Measurements from ENCODE around the gene AFF1. TPM values are rescaled to one million over a fixed set of nuclear protein-coding genes. Genes with fewer than 3 reads are reported as not detected.

AFF1 gene
- polyA plus RNA-seq, 1 donor (not counting 4 experiments of a cell fraction or from before 2014, with no cell fraction given) = 14.4 TPM

- Histone ChIP-seq H3K9ac (ENCODE audit: control insufficient read depth, extremely low read depth, insufficient read depth, low read length) (no peak overlapping the region), H3K27ac (ENCODE audit: control insufficient read depth, insufficient read depth, low read length) (no peak overlapping the region), H3K27me3 (ENCODE audit: control insufficient read depth, extremely low read depth, insufficient read depth, low read length) (no peaks in the 10 kb centered on the region), H3K4me1 (ENCODE audit: control insufficient read depth, extremely low read depth, insufficient read depth, low read length) (peaks cover 22% of the 10 kb centered on the region), H3K79me2 (ENCODE audit: control insufficient read depth, insufficient read depth, low read length) (no peaks in the 10 kb centered on the region), H3K4me3 (ENCODE audit: control insufficient read depth in 2 of 3, extremely low read depth in 1 of 3, insufficient read depth in 2 of 3, low read depth in 1 of 3, low read length in 3 of 3) (no peak overlapping the region), H3K9me3 (ENCODE audit: control insufficient read depth, low read depth, low read length) (no peaks in the 10 kb centered on the region), H3K4me2 (ENCODE audit: control insufficient read depth, extremely low read depth, insufficient read depth, low read depth, low read length) (no peak overlapping the region), H2AFZ (ENCODE audit: control insufficient read depth, low read length) (no peak overlapping the region), H4K20me1 (ENCODE audit: control insufficient read depth, extremely low read depth, insufficient read depth, low read length) (no peaks in the 10 kb centered on the region), H3K36me3 (ENCODE audit: control insufficient read depth in 2 of 2, extremely low read depth in 1 of 2, insufficient read depth in 2 of 2, low read length in 2 of 2) (peaks cover 10 to 12% of the 10 kb centered on the region in 2 experiments), H3K9me1 (ENCODE audit: control insufficient read depth, extremely low read depth, insufficient read depth, low read length) (no peaks in the 10 kb centered on the region)
- TF ChIP-seq EZH2 (IDR thresholded peaks at IDR 0.05; ENCODE audit: low read length) (no peak), CTCF (optimal IDR thresholded peaks at IDR 0.05 in 1 of 3, IDR thresholded peaks at IDR 0.05 in 1 of 3, conservative IDR thresholded peaks at IDR 0.05 in 1 of 3; ENCODE audit: extremely low read depth in 1 of 3, insufficient read depth in 2 of 3, low read length in 3 of 3) (no peak)
- FAIRE-seq (no peak), DNase-seq (ENCODE audit: low read depth, low spot score) (no peak)
- dilution Hi-C loops (cut with MboI; ENCODE audit: extremely low pct_ligation_motif_present, low sequenced_read_pairs) = no loop called here
These were observed 174.3 kb downstream of the AFF1 start for GRCh38 chr4:87109121-87109520.

DNA sequence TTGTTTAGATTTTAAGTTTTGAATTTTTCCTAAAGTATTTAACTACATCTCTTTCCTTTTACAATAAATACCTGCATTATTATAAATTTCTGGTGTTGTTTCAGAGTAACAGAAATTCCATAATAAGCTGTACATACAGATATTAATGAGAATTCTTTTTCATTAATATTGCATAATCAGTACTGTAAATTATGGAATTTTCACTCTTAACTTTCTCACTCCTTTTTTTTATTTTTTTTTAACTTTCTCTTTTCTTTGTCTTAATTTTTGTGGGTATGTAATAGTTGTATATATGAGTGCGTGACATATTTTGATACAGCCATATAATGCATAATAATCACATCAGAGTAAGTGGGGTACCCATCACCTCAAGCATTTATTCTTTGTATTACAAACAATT lies 175.1 kb downstream of the AFF1 start:
- FAIRE-seq (no peak), DNase-seq (ENCODE audit: low read depth, low spot score) (no peak)
- H3K4me3 ChIP-seq (ENCODE audit: control insufficient read depth in 2 of 3, extremely low read depth in 1 of 3, insufficient read depth in 2 of 3, low read depth in 1 of 3, low read length in 3 of 3) = no peak overlapping the region
- peaks cover 14 to 15% of the 10 kb centered on the region in 2 experiments for H3K36me3 ChIP-seq (ENCODE audit: control insufficient read depth in 2 of 2, extremely low read depth in 1 of 2, insufficient read depth in 2 of 2, low read length in 2 of 2)
- dilution Hi-C loops (cut with MboI; ENCODE audit: extremely low pct_ligation_motif_present, low sequenced_read_pairs) = no loop called here
- H3K9ac ChIP-seq (ENCODE audit: control insufficient read depth, extremely low read depth, insufficient read depth, low read length) = no peak overlapping the region
- H3K4me1 ChIP-seq (ENCODE audit: control insufficient read depth, extremely low read depth, insufficient read depth, low read length) = peaks cover 17% of the 10 kb centered on the region
- no peak overlapping the region for H3K27ac ChIP-seq (ENCODE audit: control insufficient read depth, insufficient read depth, low read length)
- no peaks in the 10 kb centered on the region for H3K9me1 ChIP-seq (ENCODE audit: control insufficient read depth, extremely low read depth, insufficient read depth, low read length)
- no peaks in the 10 kb centered on the region for H3K79me2 ChIP-seq (ENCODE audit: control insufficient read depth, insufficient read depth, low read length)
- H2AFZ ChIP-seq (ENCODE audit: control insufficient read depth, low read length) = no peak overlapping the region
- H4K20me1 ChIP-seq (ENCODE audit: control insufficient read depth, extremely low read depth, insufficient read depth, low read length) = no peaks in the 10 kb centered on the region
- H3K9me3 ChIP-seq (ENCODE audit: control insufficient read depth, low read depth, low read length) = no peaks in the 10 kb centered on the region
- H3K4me2 ChIP-seq (ENCODE audit: control insufficient read depth, extremely low read depth, insufficient read depth, low read depth, low read length) = no peak overlapping the region
- H3K27me3 ChIP-seq (ENCODE audit: control insufficient read depth, extremely low read depth, insufficient read depth, low read length) = no peaks in the 10 kb centered on the region
- TF ChIP-seq CTCF (optimal IDR thresholded peaks at IDR 0.05 in 1 of 3, IDR thresholded peaks at IDR 0.05 in 1 of 3, conservative IDR thresholded peaks at IDR 0.05 in 1 of 3; ENCODE audit: extremely low read depth in 1 of 3, insufficient read depth in 2 of 3, low read length in 3 of 3) = no peak
- no peak for TF ChIP-seq EZH2 (IDR thresholded peaks at IDR 0.05; ENCODE audit: low read length)

Data from keratinocyte (primary cell).